Measurements from ENCODE around the gene SHBG. TPM values are rescaled to one million over a fixed set of nuclear protein-coding genes. Genes with fewer than 3 reads are reported as not detected.
A peak's percentile ranks its signal among the peaks of the same experiment; 100 is the strongest.

SHBG gene
- total and polyA plus RNA-seq, 2 experiments from 2014 or later: 2.2 to 5.6 TPM

- no peaks in the 10 kb centered on the region for H3K36me3 ChIP-seq
- H3K9me3 ChIP-seq (ENCODE audit: low read depth): no peaks in the 10 kb centered on the region
- H3K4me3 ChIP-seq: peak overlapping the region; percentile 65
- no peak for TF ChIP-seq CTCF (IDR thresholded peaks at IDR 0.05; ENCODE audit: low read depth, low read length)
- H3K27me3 ChIP-seq: no peaks in the 10 kb centered on the region
- no peak for DNase-seq (ENCODE audit: low read depth in 1 of 2, low spot score in 1 of 2)
- peaks cover 9% of the 10 kb centered on the region for H3K4me1 ChIP-seq (ENCODE audit: low read depth)
- H3K27ac ChIP-seq: peak overlapping the region; percentile 97
Measured at GRCh38 chr17:7626307-7626706, 3.6 kb upstream of the SHBG start.

GRCh38 chr17:7626956-7627249 is 3.0 kb upstream of the SHBG start:
- H3K9me3 ChIP-seq (ENCODE audit: low read depth): no peaks in the 10 kb centered on the region
- H3K36me3 ChIP-seq: no peaks in the 10 kb centered on the region
- H3K27me3 ChIP-seq: no peaks in the 10 kb centered on the region
- H3K27ac ChIP-seq: peak overlapping the region; percentile 97
- DNase-seq (ENCODE audit: low read depth in 1 of 2, low spot score in 1 of 2): peak in 1 of 2 donors; percentile 21
- peaks cover 9% of the 10 kb centered on the region for H3K4me1 ChIP-seq (ENCODE audit: low read depth)
- TF ChIP-seq CTCF (IDR thresholded peaks at IDR 0.05; ENCODE audit: low read depth, low read length): no peak
- H3K4me3 ChIP-seq: peak overlapping the region; percentile 65

GRCh38 chr17:7627250-7628121 is 2.4 kb upstream of the SHBG start, which contains the start of gene SAT2:
Gene SAT2 (minus strand): TSS chr17:7627821. CDS start chr17:7627635, 186 bp downstream.
- no peak for TF ChIP-seq CTCF (IDR thresholded peaks at IDR 0.05; ENCODE audit: low read depth, low read length)
- H3K9me3 ChIP-seq (ENCODE audit: low read depth): no peaks in the 10 kb centered on the region
- H3K27me3 ChIP-seq: no peaks in the 10 kb centered on the region
- peak within 1 kb of the TSS; percentile 97 for H3K27ac ChIP-seq
- H3K36me3 ChIP-seq: no peaks in the 10 kb centered on the region
- peak within 1 kb of the TSS; percentile 65 for H3K4me3 ChIP-seq
- DNase-seq (ENCODE audit: low read depth in 1 of 2, low spot score in 1 of 2): peak; percentile 96 to 98
- peaks cover 9% of the 10 kb centered on the region for H3K4me1 ChIP-seq (ENCODE audit: low read depth)

- DNase-seq (ENCODE audit: low read depth in 1 of 2, low spot score in 1 of 2): peak in 1 of 2 donors; percentile 60
- no peak for TF ChIP-seq CTCF (IDR thresholded peaks at IDR 0.05; ENCODE audit: low read depth, low read length)
- Histone ChIP-seq H3K36me3 (no peaks in the 10 kb centered on the region), H3K9me3 (ENCODE audit: low read depth) (no peaks in the 10 kb centered on the region), H3K4me3 (no peak overlapping the region), H3K27ac (peak overlapping the region; percentile 76), H3K4me1 (ENCODE audit: low read depth) (peaks cover 14% of the 10 kb centered on the region), H3K27me3 (no peaks in the 10 kb centered on the region)
Measured at GRCh38 chr17:7631398-7632380, 1.8 kb downstream of the SHBG start.

GRCh38 chr17:7632492-7632894 is 2.6 kb downstream of the SHBG start:
- Histone ChIP-seq H3K9me3 (ENCODE audit: low read depth) (no peaks in the 10 kb centered on the region), H3K27me3 (no peaks in the 10 kb centered on the region), H3K27ac (peak overlapping the region; percentile 76), H3K4me3 (no peak overlapping the region), H3K36me3 (no peaks in the 10 kb centered on the region), H3K4me1 (ENCODE audit: low read depth) (peaks cover 11% of the 10 kb centered on the region)
- peak; percentile 66 to 72 for DNase-seq (ENCODE audit: low read depth in 1 of 2, low spot score in 1 of 2)
- peak; percentile 68 for TF ChIP-seq CTCF (IDR thresholded peaks at IDR 0.05; ENCODE audit: low read depth, low read length)
